ENCODE data around the gene AOC1.

- TF ChIP-seq, protein P1, sequence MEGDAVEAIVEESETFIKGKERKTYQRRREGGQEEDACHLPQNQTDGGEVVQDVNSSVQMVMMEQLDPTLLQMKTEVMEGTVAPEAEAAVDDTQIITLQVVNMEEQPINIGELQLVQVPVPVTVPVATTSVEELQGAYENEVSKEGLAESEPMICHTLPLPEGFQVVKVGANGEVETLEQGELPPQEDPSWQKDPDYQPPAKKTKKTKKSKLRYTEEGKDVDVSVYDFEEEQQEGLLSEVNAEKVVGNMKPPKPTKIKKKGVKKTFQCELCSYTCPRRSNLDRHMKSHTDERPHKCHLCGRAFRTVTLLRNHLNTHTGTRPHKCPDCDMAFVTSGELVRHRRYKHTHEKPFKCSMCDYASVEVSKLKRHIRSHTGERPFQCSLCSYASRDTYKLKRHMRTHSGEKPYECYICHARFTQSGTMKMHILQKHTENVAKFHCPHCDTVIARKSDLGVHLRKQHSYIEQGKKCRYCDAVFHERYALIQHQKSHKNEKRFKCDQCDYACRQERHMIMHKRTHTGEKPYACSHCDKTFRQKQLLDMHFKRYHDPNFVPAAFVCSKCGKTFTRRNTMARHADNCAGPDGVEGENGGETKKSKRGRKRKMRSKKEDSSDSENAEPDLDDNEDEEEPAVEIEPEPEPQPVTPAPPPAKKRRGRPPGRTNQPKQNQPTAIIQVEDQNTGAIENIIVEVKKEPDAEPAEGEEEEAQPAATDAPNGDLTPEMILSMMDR (IDR thresholded peaks at IDR 0.05 in 8 of 11, conservative IDR thresholded peaks at IDR 0.05 in 3 of 11): no peak
- TF ChIP-seq POLR2AphosphoS5 (IDR thresholded peaks at IDR 0.05) (no peak), POLR2A (IDR thresholded peaks at IDR 0.05) (no peak)
Observed at GRCh38 chr7:150857276-150858055, 5.1 kb downstream of the AOC1 start.
